Left ventricle myocardium inferior (tissue), 1 donor: ENCODE data around the gene IRAK4. TPM values are rescaled to one million over a fixed set of nuclear protein-coding genes. Genes with fewer than 3 reads are reported as not detected.

Experiments used
- DNase-seq: peaks from one replicate; pipeline ENCODE4 v3.0.0-alpha.2; 2020
- H3K27ac ChIP-seq: fragments of 200-600 bp; replicated peaks from 2 replicates; pipeline ENCODE4 v1.8.0; 2021
- H3K27me3 ChIP-seq: fragments of 200-600 bp; 2 replicates; pipeline ENCODE4 v1.8.0; 2021; ENCODE audit warnings: low read depth
- H3K36me3 ChIP-seq: fragments of 200-600 bp; 2 replicates; pipeline ENCODE4 v1.8.0; 2021
- H3K4me1 ChIP-seq: fragments of 200-600 bp; 2 replicates; pipeline ENCODE4 v1.8.0; 2021
- H3K4me3 ChIP-seq: fragments of 200-600 bp; 2 replicates; pipeline ENCODE4 v1.8.0; 2021; ENCODE audit warnings: mild to moderate bottlenecking, moderate library complexity
- H3K9me3 ChIP-seq: fragments of 200-600 bp; replicated peaks from 2 replicates; pipeline ENCODE4 v1.8.0; 2021
- intact Hi-C: fragments of 100-400 bp; cut with micrococcal nuclease; formaldehyde crosslinking; loops from one replicate; pipeline ENCODE4 v1.11.0; 2022
- total RNA-seq: library from RNA; stranded (reverse); fragmentation: NEBNext Ultra II Directional; extraction: Animal tissue kit (Norgen Biotek cat#: 25700); gene quantifications from one replicate; pipeline ENCODE4 v1.2.1, GENCODE V29; 2021
- TF ChIP-seq, protein P1 (sequence below): fragments of 200-600 bp; IDR thresholded peaks from 2 replicates; pipeline ENCODE4 v1.8.0; 2021; ENCODE audit warnings: antibody characterized with exemption, mild to moderate bottlenecking, borderline replicate concordance
- donor health status: DM: no; HTN: yes; CAD: no; lungs with severe emphysema.

Gene IRAK4
- total RNA-seq, 1 donor from 2014 or later = 4.4 TPM

DNA sequence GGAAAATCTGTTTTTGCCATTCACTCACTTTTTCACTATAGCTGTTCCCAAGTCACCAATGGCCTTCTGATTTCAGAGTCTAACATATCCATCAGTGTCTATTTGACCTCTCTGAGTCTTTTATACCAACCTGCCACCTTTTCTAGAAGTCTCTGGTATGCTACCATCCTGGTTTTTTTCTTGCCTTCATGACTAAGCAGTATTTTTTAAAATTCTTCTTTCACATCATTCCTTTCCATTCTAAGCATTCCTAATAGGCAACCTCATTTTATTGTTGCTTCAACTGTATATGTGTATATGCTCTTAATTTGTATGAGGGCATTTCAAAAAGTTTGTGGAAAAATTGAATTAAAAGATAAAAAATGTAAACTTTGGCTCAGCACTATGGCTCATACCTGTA, 5.0 kb downstream of the IRAK4 start:
- intact Hi-C loops = no loop called here
- Histone ChIP-seq H3K4me1 (peaks cover 32% of the 10 kb centered on the region), H3K9me3 (no peaks in the 10 kb centered on the region), H3K27me3 (no peaks in the 10 kb centered on the region), H3K27ac (no peak overlapping the region), H3K4me3 (no peak overlapping the region), H3K36me3 (peaks cover 7% of the 10 kb centered on the region)
- TF ChIP-seq, protein P1, sequence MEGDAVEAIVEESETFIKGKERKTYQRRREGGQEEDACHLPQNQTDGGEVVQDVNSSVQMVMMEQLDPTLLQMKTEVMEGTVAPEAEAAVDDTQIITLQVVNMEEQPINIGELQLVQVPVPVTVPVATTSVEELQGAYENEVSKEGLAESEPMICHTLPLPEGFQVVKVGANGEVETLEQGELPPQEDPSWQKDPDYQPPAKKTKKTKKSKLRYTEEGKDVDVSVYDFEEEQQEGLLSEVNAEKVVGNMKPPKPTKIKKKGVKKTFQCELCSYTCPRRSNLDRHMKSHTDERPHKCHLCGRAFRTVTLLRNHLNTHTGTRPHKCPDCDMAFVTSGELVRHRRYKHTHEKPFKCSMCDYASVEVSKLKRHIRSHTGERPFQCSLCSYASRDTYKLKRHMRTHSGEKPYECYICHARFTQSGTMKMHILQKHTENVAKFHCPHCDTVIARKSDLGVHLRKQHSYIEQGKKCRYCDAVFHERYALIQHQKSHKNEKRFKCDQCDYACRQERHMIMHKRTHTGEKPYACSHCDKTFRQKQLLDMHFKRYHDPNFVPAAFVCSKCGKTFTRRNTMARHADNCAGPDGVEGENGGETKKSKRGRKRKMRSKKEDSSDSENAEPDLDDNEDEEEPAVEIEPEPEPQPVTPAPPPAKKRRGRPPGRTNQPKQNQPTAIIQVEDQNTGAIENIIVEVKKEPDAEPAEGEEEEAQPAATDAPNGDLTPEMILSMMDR = no peak
- no peak for DNase-seq

DNA sequence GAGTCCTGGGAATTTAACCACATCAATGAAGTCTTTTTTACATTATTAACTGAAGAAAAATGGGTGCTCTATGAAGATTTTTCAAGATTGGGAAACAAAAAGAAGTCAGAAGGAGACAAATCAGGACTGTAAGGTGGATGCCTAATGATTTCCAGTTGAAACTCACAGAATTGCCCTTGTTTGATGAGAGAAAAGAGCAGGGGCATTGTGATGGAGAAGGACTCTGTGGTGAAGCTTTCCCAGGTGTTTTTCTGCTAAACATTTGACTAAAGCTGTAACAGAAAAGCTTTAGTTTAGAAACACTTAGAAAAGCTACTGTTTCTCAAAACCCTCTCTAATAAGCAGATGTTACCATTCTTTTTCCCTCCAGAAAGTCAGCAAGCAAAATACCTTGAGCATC, 5.8 kb downstream of the IRAK4 start:
- Histone ChIP-seq H3K27ac (no peak overlapping the region), H3K4me1 (peaks cover 25% of the 10 kb centered on the region), H3K36me3 (peaks cover 14% of the 10 kb centered on the region), H3K4me3 (no peak overlapping the region), H3K9me3 (no peaks in the 10 kb centered on the region), H3K27me3 (no peaks in the 10 kb centered on the region)
- TF ChIP-seq, protein P1 = no peak
- DNase-seq = no peak
- intact Hi-C loops = no loop called here

- TF ChIP-seq, protein P1 = no peak
- intact Hi-C loops = no loop called here
- DNase-seq = no peak
Measured at GRCh38 chr12:43766291-43766690, 7.5 kb downstream of the IRAK4 start.

DNA sequence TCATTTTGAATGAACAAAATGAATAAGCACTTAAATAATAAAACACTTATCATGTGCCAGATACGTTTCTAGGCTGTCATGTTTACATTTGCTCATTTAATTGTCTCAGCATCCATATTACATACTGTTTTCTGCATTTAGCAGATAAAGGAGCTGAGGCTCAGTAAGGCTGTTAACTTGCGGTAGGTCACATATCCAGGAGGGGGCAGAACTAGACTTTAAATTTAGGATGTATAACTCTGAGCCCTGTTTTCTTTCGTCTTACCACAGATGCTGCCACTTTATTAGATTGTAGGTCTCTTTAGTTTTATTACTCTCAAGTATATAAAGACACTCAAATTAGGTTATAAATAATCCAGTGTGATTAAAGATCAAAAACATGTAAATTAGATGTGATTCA, 17.7 kb downstream of the IRAK4 start:
- peaks cover 85% of the 10 kb centered on the region for H3K36me3 ChIP-seq
- intact Hi-C loops = no loop called here

More at GRCh38 chr12:43766291-43766690, 7.5 kb downstream of the IRAK4 start:
- Histone ChIP-seq H3K9me3 (no peaks in the 10 kb centered on the region), H3K4me1 (peaks cover 8% of the 10 kb centered on the region), H3K4me3 (no peak overlapping the region), H3K36me3 (peaks cover 30% of the 10 kb centered on the region), H3K27me3 (no peaks in the 10 kb centered on the region), H3K27ac (no peak overlapping the region)

GRCh38 chr12:43786899-43787693, 28.3 kb downstream of the IRAK4 start:
- Histone ChIP-seq H3K9me3 (no peaks in the 10 kb centered on the region), H3K36me3 (peaks cover 58% of the 10 kb centered on the region), H3K27ac (no peak overlapping the region), H3K27me3 (no peaks in the 10 kb centered on the region), H3K4me1 (peaks cover 7% of the 10 kb centered on the region), H3K4me3 (no peak overlapping the region)
- intact Hi-C loops = no loop called here
- TF ChIP-seq, protein P1 = no peak
- no peak for DNase-seq

More for the DNA sequence above, 17.7 kb downstream of the IRAK4 start:
- Histone ChIP-seq H3K9me3 (no peaks in the 10 kb centered on the region), H3K27me3 (no peaks in the 10 kb centered on the region), H3K4me1 (no peaks in the 10 kb centered on the region), H3K27ac (no peak overlapping the region), H3K4me3 (no peak overlapping the region)
- TF ChIP-seq, protein P1 = peak; percentile 42
- no peak for DNase-seq
